ENCODE data around the gene IFIT1.
"Not testable (repeated sequence)": the region's sequence is repeated elsewhere in the genome, so short reads cannot be mapped to it uniquely, and the experiment has no call there.

The IFIT1 gene

DNA sequence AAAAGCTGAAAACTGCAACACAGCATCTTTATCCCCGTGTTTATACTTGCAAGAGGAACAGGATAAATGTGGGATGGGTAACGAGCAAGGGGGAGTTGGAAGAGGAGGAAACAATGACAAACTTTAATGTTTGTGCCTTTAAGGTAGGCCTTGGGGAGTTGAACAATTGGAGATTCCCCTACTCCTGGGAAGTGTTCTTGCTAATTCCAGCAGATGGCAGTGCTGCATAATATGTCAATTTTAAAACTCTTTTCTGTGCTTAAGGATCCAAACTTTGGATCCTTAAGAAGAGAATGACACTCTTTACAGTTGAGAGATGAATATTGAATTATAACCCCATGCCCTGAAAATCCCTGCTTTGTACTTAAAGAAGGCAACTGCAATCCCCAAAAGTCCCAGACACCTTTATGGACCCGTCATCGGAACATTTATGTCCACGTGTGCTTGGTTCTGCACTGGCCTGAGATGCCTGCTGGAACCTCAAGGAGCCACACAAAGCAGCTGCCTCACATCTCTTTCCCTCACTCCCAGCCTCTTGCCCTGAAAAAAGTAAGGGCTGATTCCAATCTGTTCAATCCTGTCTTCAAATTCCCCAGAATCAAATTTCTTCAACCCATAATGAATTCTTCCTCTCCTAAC is 33.9 kb downstream of the IFIT1 start:
- Histone ChIP-seq H3K27me3 (ENCODE audit: control insufficient read depth in 5 of 5, insufficient read depth in 4 of 5, low read length in 5 of 5) (no peaks in the 10 kb centered on the region), H3K4me3 (ENCODE audit: low read depth in 1 of 5, low read length in 5 of 5) (no peak overlapping the region), H3K9me3 (ENCODE audit: control insufficient read depth in 5 of 5, low read length in 5 of 5) (no peaks in the 10 kb centered on the region), H3K27ac (ENCODE audit: low read depth, low read length) (no peak overlapping the region), H3K4me1 (ENCODE audit: control insufficient read depth in 5 of 5, insufficient read depth in 5 of 5, low read length in 5 of 5) (no peaks in the 10 kb centered on the region), H3K9ac (ENCODE audit: low read length in 5 of 5) (no peak overlapping the region), H3K36me3 (ENCODE audit: control insufficient read depth in 5 of 5, insufficient read depth in 5 of 5, low read length in 5 of 5) (peaks cover 0 to 3% (median 3%) of the 10 kb centered on the region in 5 donors)

DNA sequence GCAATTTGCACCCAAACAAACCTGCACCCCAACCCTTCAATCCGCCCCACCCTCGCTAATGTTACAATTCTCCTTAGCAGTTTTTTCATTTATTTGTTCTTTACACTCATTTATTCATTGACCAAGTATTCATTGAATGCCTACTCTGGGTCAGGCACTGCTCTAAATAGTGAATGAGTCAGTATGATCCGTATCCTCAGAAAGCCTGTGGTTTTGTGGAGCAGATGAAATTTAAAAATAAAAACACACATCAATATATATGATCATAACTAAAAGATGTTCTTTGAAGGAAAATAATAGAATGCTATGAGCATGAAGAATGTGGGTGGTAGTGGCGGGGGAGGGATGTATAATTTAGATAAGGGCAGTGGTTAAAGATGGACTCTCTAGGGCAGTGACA is 35.2 kb downstream of the IFIT1 start:
- no peak overlapping the region for H3K4me3 ChIP-seq (ENCODE audit: low read depth in 1 of 5, low read length in 5 of 5)
- no peaks in the 10 kb centered on the region for H3K27me3 ChIP-seq (ENCODE audit: control insufficient read depth in 5 of 5, insufficient read depth in 4 of 5, low read length in 5 of 5)
- H3K4me1 ChIP-seq (ENCODE audit: control insufficient read depth in 5 of 5, insufficient read depth in 5 of 5, low read length in 5 of 5), result peaks cover 0 to 4% (median 0%) of the 10 kb centered on the region in 5 donors
- no peak overlapping the region for H3K27ac ChIP-seq (ENCODE audit: low read depth, low read length)
- H3K36me3 ChIP-seq (ENCODE audit: control insufficient read depth in 5 of 5, insufficient read depth in 5 of 5, low read length in 5 of 5), result no peaks in the 10 kb centered on the region
- no peak overlapping the region for H3K9ac ChIP-seq (ENCODE audit: low read length in 5 of 5)
- no peaks in the 10 kb centered on the region for H3K9me3 ChIP-seq (ENCODE audit: control insufficient read depth in 5 of 5, low read length in 5 of 5)

DNA sequence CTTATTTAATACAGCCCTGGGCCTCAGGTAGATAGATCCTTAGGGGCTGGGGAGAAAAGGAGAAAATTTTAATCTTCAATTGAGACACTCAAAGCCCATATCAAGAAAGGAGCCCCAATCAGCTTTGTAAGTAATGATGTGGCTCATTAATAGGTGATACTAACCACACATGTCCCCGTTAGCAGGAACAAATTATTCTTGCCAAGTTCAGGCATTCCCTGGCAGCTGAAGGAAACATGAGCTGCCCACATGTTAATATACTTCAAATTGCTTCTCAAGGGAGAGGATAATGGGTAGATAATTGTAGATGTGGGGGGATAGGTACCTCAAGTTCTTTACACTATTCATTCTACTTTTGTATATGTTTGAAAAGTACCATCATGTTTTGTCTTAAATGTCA is 36.5 kb downstream of the IFIT1 start:
- Histone ChIP-seq H3K27ac (ENCODE audit: low read depth, low read length) (no peak overlapping the region), H3K4me3 (ENCODE audit: low read depth in 1 of 5, low read length in 5 of 5) (no peak overlapping the region), H3K36me3 (ENCODE audit: control insufficient read depth in 5 of 5, insufficient read depth in 5 of 5, low read length in 5 of 5) (no peaks in the 10 kb centered on the region), H3K27me3 (ENCODE audit: control insufficient read depth in 5 of 5, insufficient read depth in 4 of 5, low read length in 5 of 5) (no peaks in the 10 kb centered on the region), H3K9me3 (ENCODE audit: control insufficient read depth in 5 of 5, low read length in 5 of 5) (no peaks in the 10 kb centered on the region), H3K4me1 (ENCODE audit: control insufficient read depth in 5 of 5, insufficient read depth in 5 of 5, low read length in 5 of 5) (peaks cover 0 to 4% (median 0%) of the 10 kb centered on the region in 5 donors), H3K9ac (ENCODE audit: low read length in 5 of 5) (no peak overlapping the region)

DNA sequence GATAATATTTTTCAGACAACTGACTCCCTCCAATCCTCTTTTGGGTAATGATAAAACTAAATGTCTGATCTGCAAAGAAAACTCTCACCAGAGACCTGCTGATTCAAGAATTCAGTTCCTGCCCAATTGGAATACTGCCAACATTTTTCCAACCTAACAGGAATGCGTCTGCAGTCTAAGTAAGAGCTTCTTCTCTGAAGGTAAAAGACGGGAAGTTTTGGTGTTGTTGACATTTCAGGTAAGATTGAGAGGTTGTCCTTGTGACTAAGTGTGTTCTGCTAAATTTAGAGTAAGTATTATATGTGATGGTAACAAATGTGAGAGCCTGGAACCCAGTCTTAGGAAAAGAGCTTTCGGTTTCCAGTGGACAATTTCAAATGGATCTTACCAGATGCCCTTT is 39.6 kb downstream of the IFIT1 start:
- Histone ChIP-seq H3K9ac (ENCODE audit: low read length in 5 of 5) (no peak overlapping the region), H3K27me3 (ENCODE audit: control insufficient read depth in 5 of 5, insufficient read depth in 4 of 5, low read length in 5 of 5) (no peaks in the 10 kb centered on the region), H3K36me3 (ENCODE audit: control insufficient read depth in 5 of 5, insufficient read depth in 5 of 5, low read length in 5 of 5) (no peaks in the 10 kb centered on the region), H3K27ac (ENCODE audit: low read depth, low read length) (no peak overlapping the region), H3K4me1 (ENCODE audit: control insufficient read depth in 5 of 5, insufficient read depth in 5 of 5, low read length in 5 of 5) (peaks cover 0 to 4% (median 0%) of the 10 kb centered on the region in 5 donors), H3K4me3 (ENCODE audit: low read depth in 1 of 5, low read length in 5 of 5) (no peak overlapping the region), H3K9me3 (ENCODE audit: control insufficient read depth in 5 of 5, low read length in 5 of 5) (no peaks in the 10 kb centered on the region)

DNA sequence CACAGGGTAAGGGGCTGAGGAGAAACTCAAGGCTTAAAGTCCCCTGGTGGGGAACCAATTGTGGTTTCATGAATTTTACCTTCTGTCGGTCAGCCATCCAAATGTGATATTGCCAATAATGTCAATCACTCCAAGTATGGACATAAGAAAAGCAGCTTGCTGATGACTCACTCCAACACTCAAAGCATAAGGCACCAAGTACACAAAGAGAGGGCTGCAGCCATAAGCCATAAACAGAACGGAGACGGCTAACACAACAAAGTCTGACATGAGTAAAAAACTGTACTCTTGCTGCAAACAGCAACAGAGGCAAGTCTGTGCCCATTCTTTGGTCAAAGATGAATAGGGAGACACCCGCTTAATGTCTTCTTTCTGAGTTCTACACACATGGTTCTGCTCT is 46.1 kb downstream of the IFIT1 start:
- peaks cover 0 to 4% (median 0%) of the 10 kb centered on the region in 5 donors for H3K4me1 ChIP-seq (ENCODE audit: control insufficient read depth in 5 of 5, insufficient read depth in 5 of 5, low read length in 5 of 5)
- H3K9me3 ChIP-seq (ENCODE audit: control insufficient read depth in 5 of 5, low read length in 5 of 5), result no peaks in the 10 kb centered on the region
- no peak overlapping the region for H3K4me3 ChIP-seq (ENCODE audit: low read depth in 1 of 5, low read length in 5 of 5)
- H3K36me3 ChIP-seq (ENCODE audit: control insufficient read depth in 5 of 5, insufficient read depth in 5 of 5, low read length in 5 of 5), result no peaks in the 10 kb centered on the region
- H3K27me3 ChIP-seq (ENCODE audit: control insufficient read depth in 5 of 5, insufficient read depth in 4 of 5, low read length in 5 of 5), result no peaks in the 10 kb centered on the region
- no peak overlapping the region for H3K27ac ChIP-seq (ENCODE audit: low read depth, low read length)
- no peak overlapping the region for H3K9ac ChIP-seq (ENCODE audit: low read length in 5 of 5)

DNA sequence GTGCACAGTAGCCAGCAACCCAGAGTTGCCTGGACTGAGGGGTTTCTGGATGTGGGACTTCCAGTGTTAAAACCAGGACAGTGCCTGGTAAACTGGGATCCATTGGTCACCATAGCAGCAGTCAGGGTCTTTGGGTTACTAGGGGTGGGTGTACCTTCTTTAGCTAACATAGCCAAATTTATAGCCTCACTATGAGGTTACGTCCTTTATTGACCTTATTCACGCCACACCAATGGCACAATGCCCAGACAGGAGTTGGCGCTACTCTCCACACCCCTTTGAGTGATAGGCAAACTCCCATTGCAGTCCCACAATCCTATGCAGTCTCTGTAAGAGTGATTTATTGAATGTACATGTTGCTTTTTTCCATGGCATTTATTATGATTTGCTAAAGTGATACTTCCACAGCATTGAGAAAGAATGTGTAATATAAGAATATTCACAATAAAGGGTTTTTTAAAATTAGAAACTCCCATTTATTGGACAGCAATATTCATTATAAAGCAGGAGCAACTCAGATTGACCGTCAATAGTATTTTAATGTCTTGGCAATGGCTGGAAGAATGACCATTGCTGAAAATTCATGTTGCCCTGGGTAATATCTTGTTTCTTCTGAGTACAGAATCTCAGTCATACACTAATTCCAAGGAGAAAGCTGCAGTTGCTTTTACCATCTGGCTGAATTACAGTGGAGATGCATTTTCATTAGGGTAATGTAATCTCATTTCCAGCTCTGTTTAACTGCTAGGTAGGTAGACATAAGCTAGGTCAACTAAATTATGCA is 48.0 kb downstream of the IFIT1 start:
- H3K9ac ChIP-seq (ENCODE audit: low read length in 5 of 5), result no peak overlapping the region
- no peaks in the 10 kb centered on the region for H3K27me3 ChIP-seq (ENCODE audit: control insufficient read depth in 5 of 5, insufficient read depth in 4 of 5, low read length in 5 of 5)
- no peak overlapping the region for H3K27ac ChIP-seq (ENCODE audit: low read depth, low read length)
- H3K36me3 ChIP-seq (ENCODE audit: control insufficient read depth in 5 of 5, insufficient read depth in 5 of 5, low read length in 5 of 5), result no peaks in the 10 kb centered on the region
- no peaks in the 10 kb centered on the region for H3K9me3 ChIP-seq (ENCODE audit: control insufficient read depth in 5 of 5, low read length in 5 of 5)
- no peak overlapping the region for H3K4me3 ChIP-seq (ENCODE audit: low read depth in 1 of 5, low read length in 5 of 5)
- H3K4me1 ChIP-seq (ENCODE audit: control insufficient read depth in 5 of 5, insufficient read depth in 5 of 5, low read length in 5 of 5), result peaks cover 0 to 4% (median 0%) of the 10 kb centered on the region in 5 donors

DNA sequence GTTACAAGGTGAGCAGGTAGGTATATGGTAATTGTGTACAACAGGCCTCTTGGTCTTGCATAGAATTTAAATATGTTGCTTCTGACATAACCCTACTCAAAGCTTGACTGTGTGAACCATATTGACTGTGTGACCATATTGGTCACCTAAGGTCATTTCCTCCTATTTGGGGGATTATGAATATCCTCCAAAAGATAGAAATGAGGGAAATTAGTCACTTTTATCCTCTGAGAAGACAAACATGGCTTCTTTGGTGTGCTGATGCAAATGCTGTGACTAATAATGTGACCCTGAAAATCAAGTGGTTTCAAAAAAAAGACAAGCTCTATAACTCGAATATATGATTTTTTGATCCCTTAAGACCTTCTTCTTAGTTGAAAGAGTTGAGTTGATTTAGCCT is 49.9 kb downstream of the IFIT1 start:
- H3K27ac ChIP-seq (ENCODE audit: low read depth, low read length), result no peak overlapping the region
- H3K27me3 ChIP-seq (ENCODE audit: control insufficient read depth in 5 of 5, insufficient read depth in 4 of 5, low read length in 5 of 5), result no peaks in the 10 kb centered on the region
- H3K36me3 ChIP-seq (ENCODE audit: control insufficient read depth in 5 of 5, insufficient read depth in 5 of 5, low read length in 5 of 5), result no peaks in the 10 kb centered on the region
- H3K4me3 ChIP-seq (ENCODE audit: low read depth in 1 of 5, low read length in 5 of 5), result no peak overlapping the region
- H3K4me1 ChIP-seq (ENCODE audit: control insufficient read depth in 5 of 5, insufficient read depth in 5 of 5, low read length in 5 of 5), result peaks cover 0 to 4% (median 0%) of the 10 kb centered on the region in 5 donors
- no peak overlapping the region for H3K9ac ChIP-seq (ENCODE audit: low read length in 5 of 5)
- H3K9me3 ChIP-seq (ENCODE audit: control insufficient read depth in 5 of 5, low read length in 5 of 5), result no peaks in the 10 kb centered on the region

DNA sequence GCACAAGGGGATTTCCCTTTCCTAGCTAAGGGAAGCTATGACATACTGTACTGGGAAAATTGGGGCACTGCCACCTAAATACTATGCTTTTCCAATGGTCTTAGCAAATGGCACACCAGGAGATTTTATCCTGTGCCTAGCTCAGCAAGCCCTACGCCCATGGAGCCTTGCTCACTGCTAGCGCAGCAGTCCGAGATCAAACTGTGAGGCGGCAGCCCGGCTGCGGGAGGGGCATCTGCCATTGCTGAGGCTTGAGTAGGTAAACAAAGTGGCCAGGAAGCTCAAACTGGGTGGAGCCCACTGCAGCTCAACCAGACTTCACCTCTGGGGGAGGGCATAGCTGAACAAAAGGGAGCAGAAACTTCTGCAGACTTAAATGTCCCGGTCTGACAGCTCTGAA is 52.4 kb downstream of the IFIT1 start:
- H3K27me3 ChIP-seq (ENCODE audit: control insufficient read depth in 5 of 5, insufficient read depth in 4 of 5, low read length in 5 of 5); H3K9me3 ChIP-seq (ENCODE audit: control insufficient read depth in 5 of 5, low read length in 5 of 5); H3K36me3 ChIP-seq (ENCODE audit: control insufficient read depth in 5 of 5, insufficient read depth in 5 of 5, low read length in 5 of 5); H3K9ac ChIP-seq (ENCODE audit: low read length in 5 of 5); H3K4me1 ChIP-seq (ENCODE audit: control insufficient read depth in 5 of 5, insufficient read depth in 5 of 5, low read length in 5 of 5); H3K27ac ChIP-seq (ENCODE audit: low read depth, low read length); H3K4me3 ChIP-seq (ENCODE audit: low read depth in 1 of 5, low read length in 5 of 5): not testable (repeated sequence)

DNA sequence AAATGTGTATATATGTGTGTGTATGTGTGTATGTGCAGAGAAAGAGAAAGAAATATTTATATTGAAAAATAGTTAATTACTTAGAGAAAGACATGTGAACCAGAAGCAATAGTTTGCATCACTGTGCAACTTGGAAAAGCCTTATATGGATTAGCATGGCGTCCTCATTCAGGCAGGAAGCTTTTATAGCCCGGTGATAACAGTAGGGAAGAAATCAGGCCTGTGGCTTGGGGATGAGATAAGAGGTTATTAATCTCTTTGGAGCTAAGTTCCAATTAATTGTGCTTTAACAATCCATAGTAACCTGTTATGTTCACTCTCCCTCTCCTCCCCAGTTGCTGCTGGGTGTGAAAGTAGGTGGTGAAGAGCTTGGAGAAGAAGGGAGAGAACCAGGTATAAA is 58.5 kb downstream of the IFIT1 start:
- no peak overlapping the region for H3K27ac ChIP-seq (ENCODE audit: low read depth, low read length)

DNA sequence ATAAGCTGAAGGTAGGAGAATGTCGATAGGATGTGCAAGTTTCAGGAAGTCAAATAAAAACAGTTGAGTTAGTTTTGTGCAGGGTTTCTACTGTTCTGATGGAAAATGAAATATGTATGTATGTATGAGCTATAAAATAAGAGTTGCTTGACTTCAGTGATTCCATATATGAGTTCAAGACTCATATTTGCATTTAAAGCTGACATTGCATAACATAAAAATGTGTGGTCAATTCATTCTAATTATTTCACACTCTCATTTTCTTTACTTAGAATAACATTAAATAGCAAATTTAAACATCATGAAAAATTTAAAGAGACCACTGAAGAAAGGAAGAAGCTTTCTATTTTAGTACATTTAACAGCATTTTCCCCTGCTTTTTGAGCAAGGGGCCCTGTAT is 59.8 kb downstream of the IFIT1 start:
- Histone ChIP-seq H3K27ac (ENCODE audit: low read depth, low read length) (no peak overlapping the region), H3K9me3 (ENCODE audit: control insufficient read depth in 5 of 5, low read length in 5 of 5) (no peaks in the 10 kb centered on the region), H3K4me1 (ENCODE audit: control insufficient read depth in 5 of 5, insufficient read depth in 5 of 5, low read length in 5 of 5) (no peaks in the 10 kb centered on the region), H3K27me3 (ENCODE audit: control insufficient read depth in 5 of 5, insufficient read depth in 4 of 5, low read length in 5 of 5) (no peaks in the 10 kb centered on the region), H3K9ac (ENCODE audit: low read length in 5 of 5) (no peak overlapping the region), H3K36me3 (ENCODE audit: control insufficient read depth in 5 of 5, insufficient read depth in 5 of 5, low read length in 5 of 5) (no peaks in the 10 kb centered on the region), H3K4me3 (ENCODE audit: low read depth in 1 of 5, low read length in 5 of 5) (no peak overlapping the region)

More for the DNA sequence above, 58.5 kb downstream of the IFIT1 start:
- Histone ChIP-seq H3K4me1 (ENCODE audit: control insufficient read depth in 5 of 5, insufficient read depth in 5 of 5, low read length in 5 of 5) (no peaks in the 10 kb centered on the region), H3K27me3 (ENCODE audit: control insufficient read depth in 5 of 5, insufficient read depth in 4 of 5, low read length in 5 of 5) (no peaks in the 10 kb centered on the region), H3K4me3 (ENCODE audit: low read depth in 1 of 5, low read length in 5 of 5) (no peak overlapping the region), H3K9ac (ENCODE audit: low read length in 5 of 5) (no peak overlapping the region), H3K36me3 (ENCODE audit: control insufficient read depth in 5 of 5, insufficient read depth in 5 of 5, low read length in 5 of 5) (no peaks in the 10 kb centered on the region), H3K9me3 (ENCODE audit: control insufficient read depth in 5 of 5, low read length in 5 of 5) (no peaks in the 10 kb centered on the region)
